ENCODE results near the gene RAD51B.

GRCh38 chr14:67965696-67966095 is 146.1 kb downstream of the RAD51B start:
- TF ChIP-seq EZH2 (IDR thresholded peaks at IDR 0.05) (no peak), POLR2AphosphoS5 (IDR thresholded peaks at IDR 0.05; ENCODE audit: borderline replicate concordance, low read depth, low read length) (no peak), FOXP2 (optimal IDR thresholded peaks at IDR 0.05; ENCODE audit: control extremely low read depth, extremely low read length, insufficient read depth) (no peak)
